ENCODE data around the gene HMGXB4. TPM values are rescaled to one million over a fixed set of nuclear protein-coding genes. Genes with fewer than 3 reads are reported as not detected.

HMGXB4 gene
- total and polyA plus RNA-seq, 3 donors from 2014 or later, result 26.5 to 63.4 (median 58.7) TPM

- intact Hi-C loops (cut with DNase I; ENCODE audit: low total_unique reads), result no loop called here
- H3K27ac ChIP-seq, result no peak overlapping the region
- H3K27me3 ChIP-seq, result no peaks in the 10 kb centered on the region
- 90 to 96% methylated on average over 7 of the region's 7 CpGs for WGBS, 2 donors
- no peak overlapping the region for H3K4me3 ChIP-seq
- no peak for DNase-seq
- H3K36me3 ChIP-seq (ENCODE audit: low read depth, missing control alignments), result no peaks in the 10 kb centered on the region
- no peak for TF ChIP-seq CTCF (IDR thresholded peaks at IDR 0.05)
- TF ChIP-seq POLR2A (IDR thresholded peaks at IDR 0.05), result no peak
- no peaks in the 10 kb centered on the region for H3K9me3 ChIP-seq
- peaks cover 5% of the 10 kb centered on the region for H3K4me1 ChIP-seq
These were observed 50.6 kb downstream of the HMGXB4 start for GRCh38 chr22:35307892-35308291.

GRCh38 chr22:35308480-35309021 lies 51.3 kb downstream of the HMGXB4 start:
- H3K27me3 ChIP-seq, result no peaks in the 10 kb centered on the region
- H3K27ac ChIP-seq, result no peak overlapping the region
- no peaks in the 10 kb centered on the region for H3K36me3 ChIP-seq (ENCODE audit: low read depth, missing control alignments)
- intact Hi-C loops (cut with DNase I; ENCODE audit: low total_unique reads), result no loop called here
- WGBS, 2 donors, result 76 to 90% methylated on average over 6 of the region's 6 CpGs
- H3K4me3 ChIP-seq, result no peak overlapping the region
- peaks cover 5% of the 10 kb centered on the region for H3K4me1 ChIP-seq
- TF ChIP-seq CTCF (IDR thresholded peaks at IDR 0.05) (no peak), POLR2A (IDR thresholded peaks at IDR 0.05) (no peak)
- H3K9me3 ChIP-seq, result no peaks in the 10 kb centered on the region
- DNase-seq, result no peak

DNA sequence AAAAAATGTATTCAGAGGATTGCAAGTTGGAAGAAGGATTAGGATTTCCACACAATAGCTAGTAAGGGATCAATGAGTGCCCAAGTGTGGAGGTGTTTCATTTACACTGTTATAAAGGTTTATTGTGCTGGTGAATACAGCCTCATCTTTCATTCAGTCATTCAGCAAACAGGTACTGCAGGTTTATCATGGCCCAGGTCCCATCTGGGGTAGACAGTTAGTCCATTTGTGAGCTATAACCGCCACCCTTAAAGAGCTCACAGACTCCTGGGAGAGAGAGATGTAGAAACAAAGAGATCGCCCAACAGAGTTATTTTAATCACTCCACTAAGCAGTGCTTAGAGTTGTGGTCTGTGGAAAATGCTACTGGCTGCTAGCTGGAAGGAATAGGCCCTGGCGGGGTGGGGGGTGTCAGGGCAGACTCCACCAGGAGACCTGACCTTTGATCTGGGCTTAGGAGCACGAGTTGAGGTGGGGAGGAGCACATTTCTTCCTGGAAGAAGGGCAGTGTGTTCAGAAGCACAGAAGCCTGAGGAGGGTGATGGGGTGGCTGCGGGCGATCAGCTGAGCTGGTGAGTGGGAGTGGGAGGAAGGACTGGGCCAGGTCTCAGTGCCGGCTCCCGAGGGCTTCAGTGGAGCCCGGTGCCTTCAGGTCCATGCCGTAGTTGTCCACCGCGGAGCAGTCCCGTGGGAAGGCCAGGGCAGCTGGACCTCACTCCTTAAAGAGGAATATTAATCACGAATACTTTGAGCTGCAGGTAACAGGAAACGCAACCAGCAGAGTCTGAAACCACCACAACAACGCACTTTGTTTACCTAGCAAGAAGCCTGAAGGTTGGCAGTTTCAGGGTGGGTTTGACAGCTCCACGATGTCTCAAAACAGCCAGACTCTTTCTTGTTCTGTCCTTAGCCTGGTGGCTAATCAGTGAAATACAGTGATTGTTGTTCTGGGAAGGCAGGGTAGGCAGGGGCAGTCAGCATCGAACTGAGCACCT lies 53.6 kb downstream of the HMGXB4 start:
- 65 to 68% methylated on average over 13 to 18 of the region's 18 CpGs for WGBS, 2 donors
- Histone ChIP-seq H3K27ac (no peak overlapping the region), H3K9me3 (no peaks in the 10 kb centered on the region), H3K4me3 (no peak overlapping the region), H3K36me3 (ENCODE audit: low read depth, missing control alignments) (no peaks in the 10 kb centered on the region), H3K27me3 (no peaks in the 10 kb centered on the region), H3K4me1 (peaks cover 5% of the 10 kb centered on the region)
- no peak for TF ChIP-seq CTCF (IDR thresholded peaks at IDR 0.05)
- no peak for TF ChIP-seq POLR2A (IDR thresholded peaks at IDR 0.05)
- DNase-seq, result no peak
- intact Hi-C loops (cut with DNase I; ENCODE audit: low total_unique reads), result no loop called here

DNA sequence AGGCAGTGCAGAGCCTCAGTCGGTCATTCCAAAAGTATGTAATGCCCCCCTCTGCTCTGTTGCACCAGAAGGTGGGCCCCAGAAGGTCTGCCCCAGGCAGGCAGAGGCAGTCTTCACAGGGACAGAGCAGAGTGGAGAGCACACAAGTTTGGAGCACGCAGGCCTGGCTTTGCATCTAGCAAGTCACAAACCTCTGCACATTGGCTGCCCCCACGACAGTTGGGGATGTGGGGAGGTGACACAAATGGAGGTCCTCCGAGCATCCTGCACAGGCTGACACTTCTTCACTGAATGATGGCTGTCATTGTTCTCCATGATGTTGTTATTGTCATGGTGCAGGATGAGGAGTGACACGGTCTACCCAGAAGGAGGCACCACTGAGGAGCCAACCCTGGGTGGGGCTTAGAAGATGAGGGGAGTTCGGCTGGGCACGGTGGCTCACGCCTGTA lies 54.3 kb downstream of the HMGXB4 start:
- Histone ChIP-seq H3K9me3 (no peaks in the 10 kb centered on the region), H3K27ac (no peak overlapping the region), H3K4me3 (no peak overlapping the region), H3K36me3 (ENCODE audit: low read depth, missing control alignments) (no peaks in the 10 kb centered on the region), H3K27me3 (no peaks in the 10 kb centered on the region), H3K4me1 (peaks cover 5% of the 10 kb centered on the region)
- DNase-seq, result no peak
- 91 to 93% methylated on average over 8 of the region's 8 CpGs for WGBS, 2 donors
- no peak for TF ChIP-seq POLR2A (IDR thresholded peaks at IDR 0.05)
- TF ChIP-seq CTCF (IDR thresholded peaks at IDR 0.05), result no peak
- intact Hi-C loops (cut with DNase I; ENCODE audit: low total_unique reads), result no loop called here

All from testis (tissue), 3 donors.